IPS DF 6.9 (cell line): Measurements from ENCODE around the gene PPM1H.
"Not testable (repeated sequence)": the region's sequence is repeated elsewhere in the genome, so short reads cannot be mapped to it uniquely, and the experiment has no call there.

Source experiments
- DNase-seq: peaks from one replicate; pipeline ENCODE4 v3.0.0-alpha.2; 2013; ENCODE audit warnings: low read depth, low spot score
- H3K27ac ChIP-seq: one replicate; pipeline ENCODE4 v1.5.1; 2013; ENCODE audit warnings: low read length, control low read depth
- H3K27me3 ChIP-seq: 2 replicates; pipeline ENCODE4 v1.6.1; 2013; ENCODE audit warnings: mild to moderate bottlenecking, low read length; ENCODE audit not compliant: control insufficient read depth, insufficient read depth
- H3K36me3 ChIP-seq: 2 replicates; pipeline ENCODE4 v1.6.1; 2013; ENCODE audit warnings: low read length; ENCODE audit not compliant: control insufficient read depth, insufficient read depth
- H3K4me1 ChIP-seq: 2 replicates; pipeline ENCODE4 v1.6.1; 2013; ENCODE audit warnings: low read length; ENCODE audit not compliant: control insufficient read depth, insufficient read depth
- H3K4me3 ChIP-seq: 2 replicates; pipeline ENCODE4 v1.5.1; 2013; ENCODE audit warnings: mild to moderate bottlenecking, low read length
- H3K9me3 ChIP-seq: 2 replicates; pipeline ENCODE4 v1.6.1; 2013; ENCODE audit warnings: low read length, inconsistent platforms; ENCODE audit not compliant: control insufficient read depth, insufficient read depth
- WGBS: extraction: QIAGEN DNeasy Blood & Tissue Kit; methylation state at CpG from one replicate; pipeline ENCODE4 v1.1.7; 2013; ENCODE audit warnings: mixed read lengths, missing lambda C conversion rate; ENCODE audit not compliant: insufficient read length, insufficient coverage; 5-methylcytosine and 5-hydroxymethylcytosine counted together

Gene PPM1H

GRCh38 chr12:62943779-62944395 is 8.9 kb upstream of the PPM1H start:
- WGBS = no CpG with 5 or more reads among the region's 3 CpGs
- Histone ChIP-seq H3K9me3 (no peaks in the 10 kb centered on the region), H3K4me1 (no peaks in the 10 kb centered on the region), H3K4me3 (no peak overlapping the region), H3K36me3 (no peaks in the 10 kb centered on the region), H3K27ac (no peak overlapping the region), H3K27me3 (no peaks in the 10 kb centered on the region)
- no peak for DNase-seq

DNA sequence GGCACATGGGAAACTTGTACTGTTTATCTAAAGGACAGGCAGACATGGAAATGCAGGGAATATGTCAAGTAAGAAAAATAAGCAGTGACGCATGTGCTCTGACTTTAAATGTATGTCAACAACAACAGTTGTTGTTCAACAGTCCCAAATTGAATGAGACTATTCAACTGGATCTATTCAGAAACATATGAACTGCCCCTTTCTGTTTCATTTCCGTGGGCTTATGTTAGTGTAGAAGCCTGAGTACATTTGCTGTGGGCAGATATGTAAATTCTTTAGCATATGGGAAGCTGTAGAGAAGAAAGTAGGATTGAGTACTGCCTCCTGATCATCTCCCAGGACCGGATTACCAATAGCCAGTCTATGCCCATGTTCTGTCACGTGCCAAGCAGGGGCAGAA is 7.4 kb upstream of the PPM1H start:
- not testable (repeated sequence) for H3K27me3 ChIP-seq, H3K4me1 ChIP-seq, H3K36me3 ChIP-seq, H3K4me3 ChIP-seq, H3K9me3 ChIP-seq, DNase-seq, H3K27ac ChIP-seq
- WGBS = no CpG with 5 or more reads among the region's 4 CpGs

- H3K36me3 ChIP-seq = no peaks in the 10 kb centered on the region
- DNase-seq = no peak
- peak overlapping the region; percentile 70 for H3K4me3 ChIP-seq
- H3K4me1 ChIP-seq = peaks cover 3% of the 10 kb centered on the region; the same call in 1 of the 2 replicates
- no CpG with 5 or more reads among the region's 48 CpGs for WGBS
- no peaks in the 10 kb centered on the region for H3K9me3 ChIP-seq
- H3K27me3 ChIP-seq = no peaks in the 10 kb centered on the region
- H3K27ac ChIP-seq = no peak overlapping the region
Measured at GRCh38 chr12:62934239-62934798, 631 bp downstream of the PPM1H start.

GRCh38 chr12:62933602-62934238 is 1.2 kb downstream of the PPM1H start:
- peak overlapping the region; percentile 70 for H3K4me3 ChIP-seq
- no CpG with 5 or more reads among the region's 24 CpGs for WGBS
- no peaks in the 10 kb centered on the region for H3K27me3 ChIP-seq
- H3K4me1 ChIP-seq = peaks cover 3% of the 10 kb centered on the region; the same call in 1 of the 2 replicates
- no peaks in the 10 kb centered on the region for H3K36me3 ChIP-seq
- DNase-seq = no peak
- H3K9me3 ChIP-seq = no peaks in the 10 kb centered on the region
- H3K27ac ChIP-seq = no peak overlapping the region

DNA sequence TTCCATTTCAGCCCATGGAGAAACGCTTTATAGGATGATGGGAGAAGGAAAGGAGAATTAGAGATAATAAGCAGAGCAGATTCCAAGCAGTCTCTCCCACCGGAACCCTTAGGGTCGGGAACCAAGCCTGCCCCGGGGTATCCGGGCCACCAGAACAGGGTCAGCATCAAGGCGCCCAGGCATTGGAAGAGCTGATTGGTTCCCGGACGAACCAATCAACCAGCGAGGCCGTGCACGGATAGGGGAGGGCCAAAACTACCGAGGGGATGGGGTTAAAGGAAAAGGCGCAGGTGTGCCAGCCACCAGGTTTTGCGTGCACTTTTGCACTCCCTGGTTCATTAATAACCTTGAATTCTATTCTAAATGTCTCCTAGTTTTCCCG is 1.7 kb downstream of the PPM1H start:
- H3K27ac ChIP-seq = no peak overlapping the region
- H3K9me3 ChIP-seq = no peaks in the 10 kb centered on the region
- no peaks in the 10 kb centered on the region for H3K36me3 ChIP-seq
- peaks cover 6% of the 10 kb centered on the region; the same call in 1 of the 2 replicates for H3K4me1 ChIP-seq
- WGBS = no CpG with 5 or more reads among the region's 15 CpGs
- peak overlapping the region; percentile 70; the same call in 1 of the 2 replicates for H3K4me3 ChIP-seq
- no peak for DNase-seq
- H3K27me3 ChIP-seq = no peaks in the 10 kb centered on the region

DNA sequence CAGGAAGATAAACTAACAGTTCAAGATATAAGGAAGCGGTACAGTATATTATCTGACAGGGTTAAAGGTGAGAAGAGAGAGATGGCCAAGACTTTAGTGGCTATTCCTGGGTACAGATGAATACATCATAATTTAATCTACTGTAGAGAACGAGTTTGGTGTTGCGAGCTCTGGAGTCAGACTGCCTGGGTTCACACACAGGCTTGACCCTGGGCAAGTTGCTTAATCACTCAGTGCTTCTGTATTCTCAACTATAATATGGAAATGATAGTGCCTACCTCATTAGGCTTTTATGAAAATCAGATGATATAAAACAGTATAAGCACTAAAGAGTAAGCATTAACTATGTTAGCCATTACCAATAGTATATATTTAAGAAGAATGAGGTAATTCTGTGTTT is 3.5 kb downstream of the PPM1H start:
- WGBS = no CpG with 5 or more reads among the region's 3 CpGs
- H3K27ac ChIP-seq = no peak overlapping the region
- peaks cover 6% of the 10 kb centered on the region; the same call in 1 of the 2 replicates for H3K4me1 ChIP-seq
- H3K36me3 ChIP-seq = no peaks in the 10 kb centered on the region
- no peaks in the 10 kb centered on the region for H3K27me3 ChIP-seq
- H3K4me3 ChIP-seq = no peak overlapping the region
- H3K9me3 ChIP-seq = no peaks in the 10 kb centered on the region
- no peak for DNase-seq

- no CpG with 5 or more reads among the region's 5 CpGs for WGBS
- no peaks in the 10 kb centered on the region for H3K36me3 ChIP-seq
- DNase-seq = no peak
- H3K4me1 ChIP-seq = peaks cover 5% of the 10 kb centered on the region; the same call in 1 of the 2 replicates
- no peak overlapping the region for H3K27ac ChIP-seq
- H3K9me3 ChIP-seq = no peaks in the 10 kb centered on the region
- H3K27me3 ChIP-seq = no peaks in the 10 kb centered on the region
- no peak overlapping the region for H3K4me3 ChIP-seq
Measured at GRCh38 chr12:62930546-62931425, 4.2 kb downstream of the PPM1H start.

DNA sequence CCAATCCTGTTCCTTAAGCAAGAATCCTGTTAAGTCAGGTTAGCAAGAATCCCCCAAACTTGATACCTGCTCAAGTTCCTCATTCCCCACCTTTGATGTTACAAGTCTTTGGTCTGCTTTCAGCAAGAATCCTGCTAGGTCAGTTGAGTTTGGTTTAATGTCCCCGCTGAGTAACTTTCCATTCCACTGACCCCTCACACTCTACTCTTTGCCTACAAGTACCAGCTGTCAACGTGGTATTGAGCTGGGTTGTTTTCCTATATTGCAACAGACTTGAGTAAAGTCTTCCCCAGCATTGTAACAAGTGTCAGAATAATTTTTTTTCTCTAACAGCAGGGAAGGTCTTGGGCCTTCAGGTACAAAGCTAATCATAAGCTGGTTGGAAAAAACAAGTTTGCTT is 6.3 kb downstream of the PPM1H start:
- Histone ChIP-seq H3K27ac (no peak overlapping the region), H3K36me3 (no peaks in the 10 kb centered on the region), H3K4me1 (peaks cover 5% of the 10 kb centered on the region; the same call in 1 of the 2 replicates), H3K9me3 (no peaks in the 10 kb centered on the region), H3K4me3 (no peak overlapping the region), H3K27me3 (no peaks in the 10 kb centered on the region)
- DNase-seq = no peak
- WGBS = no CpG with 5 or more reads among the region's 2 CpGs

GRCh38 chr12:62925680-62926079 is 9.3 kb downstream of the PPM1H start:
- Histone ChIP-seq H3K36me3 (no peaks in the 10 kb centered on the region), H3K27me3 (no peaks in the 10 kb centered on the region), H3K4me1 (0 out of 2 replicates have a peak, but pooled peaks cover 4% of the 10 kb centered on the region), H3K27ac (no peak overlapping the region), H3K4me3 (no peak overlapping the region), H3K9me3 (no peaks in the 10 kb centered on the region)
- DNase-seq = no peak
- WGBS = no CpG with 5 or more reads among the region's 1 CpG

DNA sequence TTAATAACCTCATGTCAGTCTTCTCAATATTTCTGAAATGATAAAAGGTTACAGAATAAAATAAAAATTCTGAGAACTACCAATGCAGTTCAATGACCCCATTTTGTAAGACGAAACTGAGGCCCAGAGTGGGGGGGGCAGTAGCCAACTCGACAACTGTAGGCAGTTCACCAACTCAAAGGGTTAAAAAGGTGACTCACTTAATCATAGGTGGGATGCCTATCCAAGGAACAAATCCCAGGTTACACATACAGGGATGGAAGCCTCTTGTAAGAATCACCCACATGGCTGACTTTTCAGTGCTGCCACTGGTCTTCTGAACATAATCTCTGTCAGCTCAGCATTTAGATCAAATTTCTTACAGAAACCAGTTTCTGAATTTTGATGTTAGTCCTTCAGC is 10.9 kb downstream of the PPM1H start:
- H3K4me1 ChIP-seq = 0 out of 2 replicates have a peak, but pooled peaks cover 5% of the 10 kb centered on the region
- H3K4me3 ChIP-seq = no peak overlapping the region
- H3K27ac ChIP-seq = no peak overlapping the region
- no peak for DNase-seq
- no CpG with 5 or more reads among the region's 2 CpGs for WGBS
- H3K27me3 ChIP-seq = no peaks in the 10 kb centered on the region
- H3K9me3 ChIP-seq = no peaks in the 10 kb centered on the region
- no peaks in the 10 kb centered on the region for H3K36me3 ChIP-seq
